Body of pancreas (tissue), 4 donors: ENCODE measurements around the gene ADNP. TPM values are rescaled to one million over a fixed set of nuclear protein-coding genes. Genes with fewer than 3 reads are reported as not detected.

ENCODE experiments used
- ATAC-seq: fragments of 150-250 bp; one replicate; pipeline ENCODE4 v1.9.1; 2016
- DNase-seq, 4 donors: peaks; one replicate each; pipeline ENCODE4 v3.0.0-alpha.2; 2019
- H3K27ac ChIP-seq, 4 donors: fragments of 200-600 bp; sonication (generic); 1 replicate in 3 of 4; 2 replicates in 1 of 4; pipeline versions ENCODE4 v1.5.1 to v1.6.1; 2016 to 2019; ENCODE audit warnings: mild to moderate bottlenecking in 1 of 4, mixed read lengths in 1 of 4, moderate library complexity in 1 of 4
- H3K27me3 ChIP-seq, 2 donors: fragments of 200-600 bp; sonication (generic); one replicate each; pipeline ENCODE4 v1.6.0; 2016; ENCODE audit warnings: mild to moderate bottlenecking in 1 of 2
- H3K36me3 ChIP-seq, 2 donors: fragments of 200-600 bp; sonication (generic); replicated peaks in 1 of 2; 2 replicates each; pipeline ENCODE4 v1.5.1; 2016; ENCODE audit warnings: low read depth in 2 of 2; ENCODE audit not compliant: insufficient read depth in 1 of 2
- H3K4me1 ChIP-seq: fragments of 200-600 bp; sonication (generic); one replicate; pipeline ENCODE4 v1.6.0; 2016
- H3K4me3 ChIP-seq, 2 donors: fragments of 200-600 bp; sonication (generic); 1 replicate in 1 of 2; 2 replicates in 1 of 2; pipeline ENCODE4 v1.5.1; 2016 to 2019
- H3K9me3 ChIP-seq, 3 donors: fragments of 200-600 bp; sonication (generic); 1 replicate in 2 of 3; 2 replicates in 1 of 3; pipeline ENCODE4 v1.5.1; 2016
- POLR2A ChIP-seq, 3 donors: fragments of 450-650 bp; IDR thresholded peaks; one replicate each; pipeline ENCODE4 v1.6.1; 2016; ENCODE audit warnings: antibody characterized with exemption in 3 of 3, mild to moderate bottlenecking in 2 of 3
- WGBS, 2 donors: methylation state at CpG; one replicate each; pipeline ENCODE4 v1.1.5; 2017; 5-methylcytosine and 5-hydroxymethylcytosine counted together
- intact Hi-C: fragments of 100-400 bp; cut with DNase I; formaldehyde crosslinking; loops from one replicate; pipeline ENCODE4 v1.15.1; 2023
- total RNA-seq, 2 donors: library from RNA; depleted of rRNA; stranded (reverse); fragments of >200 nt; gene quantifications; one replicate each; pipeline ENCODE4 v1.1.0, GENCODE V29; 2016
- TF ChIP-seq, protein P1 (sequence below), 7 experiments: fragments of 450-650 bp in 4 of 7; fragments of 200-600 bp in 3 of 7; sonication (generic) in 3 of 7; IDR thresholded peaks; one replicate each; pipeline ENCODE4 v1.5.1; 2016 to 2019; ENCODE audit warnings: antibody characterized with exemption in 7 of 7

ADNP gene
- total RNA-seq, 2 donors from 2014 or later, result 28.0 to 28.7 TPM

GRCh38 chr20:50866036-50866685 is 65.1 kb downstream of the ADNP start:
- ATAC-seq (no peak), DNase-seq (no peak)
- 82 to 84% methylated on average over 4 to 12 of the region's 12 CpGs for WGBS, 2 donors
- intact Hi-C loops, result no loop called here
- Histone ChIP-seq H3K9me3 (no peaks in the 10 kb centered on the region), H3K4me1 (no peaks in the 10 kb centered on the region), H3K4me3 (no peak overlapping the region), H3K36me3 (no peaks in the 10 kb centered on the region), H3K27me3 (no peaks in the 10 kb centered on the region), H3K27ac (no peak overlapping the region)
- TF ChIP-seq POLR2A (IDR thresholded peaks at IDR 0.05), result no peak
- TF ChIP-seq, protein P1, sequence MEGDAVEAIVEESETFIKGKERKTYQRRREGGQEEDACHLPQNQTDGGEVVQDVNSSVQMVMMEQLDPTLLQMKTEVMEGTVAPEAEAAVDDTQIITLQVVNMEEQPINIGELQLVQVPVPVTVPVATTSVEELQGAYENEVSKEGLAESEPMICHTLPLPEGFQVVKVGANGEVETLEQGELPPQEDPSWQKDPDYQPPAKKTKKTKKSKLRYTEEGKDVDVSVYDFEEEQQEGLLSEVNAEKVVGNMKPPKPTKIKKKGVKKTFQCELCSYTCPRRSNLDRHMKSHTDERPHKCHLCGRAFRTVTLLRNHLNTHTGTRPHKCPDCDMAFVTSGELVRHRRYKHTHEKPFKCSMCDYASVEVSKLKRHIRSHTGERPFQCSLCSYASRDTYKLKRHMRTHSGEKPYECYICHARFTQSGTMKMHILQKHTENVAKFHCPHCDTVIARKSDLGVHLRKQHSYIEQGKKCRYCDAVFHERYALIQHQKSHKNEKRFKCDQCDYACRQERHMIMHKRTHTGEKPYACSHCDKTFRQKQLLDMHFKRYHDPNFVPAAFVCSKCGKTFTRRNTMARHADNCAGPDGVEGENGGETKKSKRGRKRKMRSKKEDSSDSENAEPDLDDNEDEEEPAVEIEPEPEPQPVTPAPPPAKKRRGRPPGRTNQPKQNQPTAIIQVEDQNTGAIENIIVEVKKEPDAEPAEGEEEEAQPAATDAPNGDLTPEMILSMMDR (IDR thresholded peaks at IDR 0.05), result no peak

- Histone ChIP-seq H3K27ac (no peak overlapping the region), H3K4me3 (no peak overlapping the region), H3K9me3 (no peaks in the 10 kb centered on the region), H3K27me3 (no peaks in the 10 kb centered on the region), H3K4me1 (no peaks in the 10 kb centered on the region), H3K36me3 (no peaks in the 10 kb centered on the region)
- no peak for DNase-seq
- no peak for ATAC-seq
- no peak for TF ChIP-seq POLR2A (IDR thresholded peaks at IDR 0.05)
- TF ChIP-seq, protein P1 (IDR thresholded peaks at IDR 0.05), result no peak
- intact Hi-C loops, result no loop called here
- WGBS, 2 donors, result 74 to 78% methylated on average over 2 to 6 of the region's 7 CpGs
These were observed 65.6 kb downstream of the ADNP start for GRCh38 chr20:50865591-50865990.

GRCh38 chr20:50865114-50865513 is 66.1 kb downstream of the ADNP start:
- Histone ChIP-seq H3K27me3 (no peaks in the 10 kb centered on the region), H3K27ac (no peak overlapping the region), H3K4me1 (no peaks in the 10 kb centered on the region), H3K9me3 (no peaks in the 10 kb centered on the region), H3K4me3 (no peak overlapping the region), H3K36me3 (no peaks in the 10 kb centered on the region)
- 83% methylated on average over 4 to 6 of the region's 6 CpGs for WGBS, 2 donors
- no peak for ATAC-seq
- TF ChIP-seq, protein P1 (IDR thresholded peaks at IDR 0.05), result no peak
- no peak for TF ChIP-seq POLR2A (IDR thresholded peaks at IDR 0.05)
- intact Hi-C loops, result no loop called here
- no peak for DNase-seq

DNA sequence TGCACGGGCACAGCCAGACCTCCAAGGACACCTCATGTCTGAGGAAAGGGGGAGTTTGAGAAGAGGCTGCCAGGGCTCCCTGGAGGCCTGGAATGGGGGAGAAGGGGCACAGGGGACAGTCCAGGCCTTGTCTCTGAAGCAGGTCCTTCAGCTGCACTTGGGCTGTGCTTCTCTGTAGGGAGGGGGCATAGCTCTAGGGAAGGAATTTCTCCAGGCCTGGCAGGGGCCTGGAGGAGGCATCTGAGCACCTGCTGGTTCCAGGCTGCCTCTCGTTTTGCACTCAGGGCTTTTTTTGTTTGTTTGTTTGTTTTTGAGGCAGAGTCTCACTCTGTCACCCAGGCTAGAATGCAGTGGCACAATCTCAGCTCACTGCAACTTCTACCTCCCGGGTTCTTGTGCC is 68.7 kb downstream of the ADNP start:
- WGBS, 2 donors, result 56 to 59% methylated on average over 3 of the region's 3 CpGs
- Histone ChIP-seq H3K4me3 (no peak overlapping the region), H3K9me3 (no peaks in the 10 kb centered on the region), H3K4me1 (no peaks in the 10 kb centered on the region), H3K27ac (no peak overlapping the region), H3K27me3 (no peaks in the 10 kb centered on the region), H3K36me3 (no peaks in the 10 kb centered on the region)
- DNase-seq (no peak), ATAC-seq (no peak)
- intact Hi-C loops, result no loop called here
- TF ChIP-seq POLR2A (IDR thresholded peaks at IDR 0.05), result no peak
- TF ChIP-seq, protein P1 (IDR thresholded peaks at IDR 0.05), result no peak

DNA sequence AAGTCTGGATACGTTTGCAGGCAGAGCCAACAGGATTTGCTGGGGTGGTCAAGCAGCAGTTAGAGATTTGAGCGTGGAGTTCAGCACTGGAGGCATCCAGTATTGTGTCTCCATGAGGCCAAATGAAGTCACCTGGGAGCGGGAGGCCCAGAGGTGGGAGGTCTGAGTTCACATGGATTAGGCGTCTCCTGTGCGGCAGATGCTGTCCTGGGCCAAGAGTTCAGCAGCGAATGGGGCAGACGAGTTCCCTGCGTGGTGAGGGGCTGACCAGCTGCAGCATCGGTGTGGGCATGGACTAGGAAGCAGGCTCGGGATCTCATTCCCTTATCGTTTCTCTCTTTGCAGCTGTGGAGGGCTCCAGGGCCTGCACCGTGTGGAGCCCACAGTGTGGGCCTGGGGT is 70.2 kb downstream of the ADNP start:
- Histone ChIP-seq H3K27ac (no peak overlapping the region), H3K4me3 (no peak overlapping the region), H3K4me1 (peaks cover 8% of the 10 kb centered on the region), H3K9me3 (no peaks in the 10 kb centered on the region), H3K27me3 (no peaks in the 10 kb centered on the region), H3K36me3 (no peaks in the 10 kb centered on the region)
- DNase-seq (no peak), ATAC-seq (no peak)
- no peak for TF ChIP-seq POLR2A (IDR thresholded peaks at IDR 0.05)
- TF ChIP-seq, protein P1 (IDR thresholded peaks at IDR 0.05), result no peak
- intact Hi-C loops, result no loop called here
- WGBS, 2 donors, result 84 to 91% methylated on average over 10 to 12 of the region's 12 CpGs
